Lower lobe of right lung (tissue), 2 donors: ENCODE results near the gene PHC1. TPM values are rescaled to one million over a fixed set of nuclear protein-coding genes. Genes with fewer than 3 reads are reported as not detected.

Source experiments
- ATAC-seq, 2 donors: fragments of 200-7000 bp; cut with Tn5 transposase; one replicate each; pipeline ENCODE4 v1.9.1; 2020 to 2022; ENCODE audit warnings: mild to moderate bottlenecking in 2 of 2, moderate library complexity in 2 of 2
- DNase-seq: peaks from one replicate; pipeline ENCODE4 v3.0.0-alpha.2; 2020
- H3K27ac ChIP-seq: fragments of 200-600 bp; one replicate; pipeline ENCODE4 v1.8.0; 2022
- H3K27me3 ChIP-seq: fragments of 200-600 bp; one replicate; pipeline ENCODE4 v1.8.0; 2022; ENCODE audit warnings: low read depth
- H3K36me3 ChIP-seq: fragments of 200-600 bp; one replicate; pipeline ENCODE4 v1.8.0; 2022; ENCODE audit warnings: mild to moderate bottlenecking
- H3K4me1 ChIP-seq: fragments of 200-600 bp; one replicate; pipeline ENCODE4 v1.8.0; 2022
- H3K4me3 ChIP-seq: fragments of 200-600 bp; one replicate; pipeline ENCODE4 v1.8.0; 2022; ENCODE audit warnings: mild to moderate bottlenecking
- H3K9me3 ChIP-seq: fragments of 200-600 bp; one replicate; pipeline ENCODE4 v1.8.0; 2022
- CTCF ChIP-seq: fragments of 200-600 bp; IDR thresholded peaks from one replicate; pipeline ENCODE4 v1.8.0; 2022; ENCODE audit warnings: antibody characterized with exemption, mild to moderate bottlenecking
- intact Hi-C: fragments of 100-400 bp; cut with DNase I; formaldehyde crosslinking; loops from one replicate; pipeline ENCODE4 v1.11.0; 2022
- total RNA-seq: library from RNA; stranded (reverse); fragmentation: NEBNext Ultra II Directional; extraction: Animal tissue kit (Norgen Biotek cat#: 25700); gene quantifications from one replicate; pipeline ENCODE4 v1.2.1, GENCODE V29; 2021
- donor health status: DM: no; HTN: yes; CAD: no; lungs with severe emphysema.

Gene PHC1
- total RNA-seq, 1 donor from 2014 or later, result 38.8 TPM

GRCh38 chr12:8903646-8904045, 10.7 kb upstream of the PHC1 start:
- Histone ChIP-seq H3K27me3 (no peaks in the 10 kb centered on the region), H3K36me3 (no peaks in the 10 kb centered on the region), H3K9me3 (no peaks in the 10 kb centered on the region), H3K4me3 (no peak overlapping the region), H3K27ac (no peak overlapping the region), H3K4me1 (no peaks in the 10 kb centered on the region)
- DNase-seq (no peak), ATAC-seq (no peak)
- no peak for TF ChIP-seq CTCF
- intact Hi-C loops, result no loop called here

GRCh38 chr12:8904665-8905064, 9.6 kb upstream of the PHC1 start:
- Histone ChIP-seq H3K4me3 (no peak overlapping the region), H3K9me3 (no peaks in the 10 kb centered on the region), H3K27ac (no peak overlapping the region), H3K27me3 (no peaks in the 10 kb centered on the region), H3K36me3 (no peaks in the 10 kb centered on the region), H3K4me1 (no peaks in the 10 kb centered on the region)
- no peak for DNase-seq
- no peak for TF ChIP-seq CTCF
- no peak for ATAC-seq
- intact Hi-C loops, result no loop called here

GRCh38 chr12:8905546-8905945, 8.8 kb upstream of the PHC1 start:
- no peak overlapping the region for H3K27ac ChIP-seq
- DNase-seq (no peak), ATAC-seq (peak in 1 of 2 donors; percentile 59)
- no peaks in the 10 kb centered on the region for H3K4me1 ChIP-seq
- intact Hi-C loops, result no loop called here
- no peaks in the 10 kb centered on the region for H3K27me3 ChIP-seq
- no peaks in the 10 kb centered on the region for H3K9me3 ChIP-seq
- no peak for TF ChIP-seq CTCF
- H3K36me3 ChIP-seq, result no peaks in the 10 kb centered on the region
- H3K4me3 ChIP-seq, result no peak overlapping the region

- DNase-seq (no peak), ATAC-seq (no peak)
- Histone ChIP-seq H3K9me3 (no peaks in the 10 kb centered on the region), H3K36me3 (no peaks in the 10 kb centered on the region), H3K27me3 (no peaks in the 10 kb centered on the region), H3K4me3 (no peak overlapping the region), H3K4me1 (no peaks in the 10 kb centered on the region), H3K27ac (no peak overlapping the region)
- no peak for TF ChIP-seq CTCF
- intact Hi-C loops, result no loop called here
These were observed 7.8 kb upstream of the PHC1 start for GRCh38 chr12:8906266-8907180.

GRCh38 chr12:8907513-8907912, 6.8 kb upstream of the PHC1 start:
- H3K27me3 ChIP-seq, result no peaks in the 10 kb centered on the region
- TF ChIP-seq CTCF, result no peak
- H3K4me3 ChIP-seq, result no peak overlapping the region
- ATAC-seq (no peak), DNase-seq (no peak)
- no peaks in the 10 kb centered on the region for H3K4me1 ChIP-seq
- no peaks in the 10 kb centered on the region for H3K36me3 ChIP-seq
- H3K9me3 ChIP-seq, result no peaks in the 10 kb centered on the region
- no peak overlapping the region for H3K27ac ChIP-seq
- intact Hi-C loops, result no loop called here
